T47D (cell line): ENCODE data around the gene GPR37.

Source experiments
- DNase-seq, 2 experiments: peaks; one replicate each; pipeline versions ENCODE4 v3.0.0 to v3.0.0-alpha.2; 2011 to 2012; ENCODE audit warnings: low read depth in 1 of 2, low spot score in 1 of 2
- JUND ChIP-seq: IDR thresholded peaks from 2 replicates; pipeline ENCODE4 v1.6.1; 2012; ENCODE audit warnings: low read depth
- in situ Hi-C: cut with HindIII; loops from 2 replicates; pipeline ENCODE4 v1.10.0; 2016; ENCODE audit warnings: low sequenced_read_pairs, low pct_unique_long_range_greater_than_20kb

Gene GPR37

GRCh38 chr7:124738639-124739038 lies 27.0 kb downstream of the GPR37 start:
- DNase-seq = no peak
- no peak for TF ChIP-seq JUND
- in situ Hi-C loops = no loop called here

GRCh38 chr7:124737760-124738300 lies 27.8 kb downstream of the GPR37 start:
- in situ Hi-C loops = no loop called here
- no peak for DNase-seq
- TF ChIP-seq JUND = no peak

- no peak for TF ChIP-seq JUND
- in situ Hi-C loops = no loop called here
- DNase-seq = no peak
Observed at GRCh38 chr7:124728610-124729009, 37.0 kb downstream of the GPR37 start.

- DNase-seq = no peak
- no peak for TF ChIP-seq JUND
- in situ Hi-C loops = no loop called here
Observed at GRCh38 chr7:124724507-124725192, 40.9 kb downstream of the GPR37 start.

DNA sequence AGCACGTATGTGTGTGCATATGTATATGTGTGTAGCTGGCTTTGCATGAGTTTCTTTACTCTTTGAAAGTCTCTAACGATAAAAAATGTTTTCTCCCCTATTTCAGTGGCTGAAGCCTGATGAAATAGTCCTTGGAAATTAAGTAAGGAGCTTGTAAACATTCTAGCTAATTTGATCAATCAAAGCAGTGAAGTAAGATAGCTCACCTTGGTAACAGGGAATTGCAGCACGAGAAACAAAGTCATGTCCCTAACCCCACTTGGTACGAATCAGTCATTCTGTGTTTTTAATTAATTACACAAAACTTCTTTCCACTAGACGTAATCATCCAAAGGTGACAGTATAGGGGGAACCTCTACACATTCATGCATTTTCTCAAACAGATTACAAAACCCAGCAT lies 41.5 kb downstream of the GPR37 start:
- no peak for TF ChIP-seq JUND
- no peak for DNase-seq
- in situ Hi-C loops = no loop called here

GRCh38 chr7:124723012-124723411 lies 42.6 kb downstream of the GPR37 start:
- in situ Hi-C loops = no loop called here
- TF ChIP-seq JUND = no peak
- DNase-seq = no peak

DNA sequence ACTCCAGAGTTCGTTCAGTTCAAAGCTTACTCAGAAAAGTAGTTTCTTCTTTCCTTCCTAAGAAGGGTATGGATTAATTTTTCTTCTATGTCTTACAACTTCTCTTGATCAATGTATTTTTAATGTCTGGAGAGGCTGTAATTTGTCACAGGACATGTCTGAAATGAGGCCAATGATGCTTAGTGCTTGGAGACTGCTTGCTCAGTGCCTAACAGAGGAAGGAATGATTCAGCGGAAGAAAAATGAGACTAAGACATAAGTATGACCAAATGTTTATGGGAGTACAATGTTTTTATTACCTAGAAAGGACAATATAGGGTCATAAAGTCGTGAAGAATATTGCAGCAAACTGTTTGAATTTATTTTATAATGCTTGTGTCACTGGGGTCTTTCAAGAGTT lies 43.3 kb downstream of the GPR37 start:
- TF ChIP-seq JUND = no peak

GRCh38 chr7:124720195-124720594 lies 45.4 kb downstream of the GPR37 start:
- DNase-seq = no peak
- no peak for TF ChIP-seq JUND
- in situ Hi-C loops = no loop called here

More for the DNA sequence above, 43.3 kb downstream of the GPR37 start:
- no peak for DNase-seq
- in situ Hi-C loops = no loop called here

- DNase-seq = no peak
- TF ChIP-seq JUND = no peak
- in situ Hi-C loops = no loop called here
Observed at GRCh38 chr7:124718032-124718766, 47.4 kb downstream of the GPR37 start.

DNA sequence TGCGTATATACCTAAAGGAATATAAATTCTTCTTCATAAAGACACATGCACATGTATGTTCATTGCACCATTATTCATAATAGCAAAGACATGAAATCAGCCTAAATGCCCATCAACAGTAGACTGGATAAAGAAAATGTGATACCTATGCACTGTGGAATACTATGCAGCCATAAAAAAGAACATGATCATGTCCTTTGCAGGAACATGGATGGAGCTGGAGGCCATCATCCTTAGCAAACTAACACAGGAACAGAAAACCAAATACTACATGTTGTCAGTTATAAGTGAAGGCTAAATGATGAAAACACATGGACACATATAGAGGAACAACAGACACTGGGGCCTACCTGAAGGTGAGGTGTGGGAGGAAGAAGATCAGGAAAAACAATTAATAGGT lies 48.7 kb downstream of the GPR37 start:
- in situ Hi-C loops = no loop called here
- TF ChIP-seq JUND = no peak
- no peak for DNase-seq

- no peak for DNase-seq
- in situ Hi-C loops = no loop called here
Observed at GRCh38 chr7:124713086-124713485, 52.5 kb downstream of the GPR37 start.

DNA sequence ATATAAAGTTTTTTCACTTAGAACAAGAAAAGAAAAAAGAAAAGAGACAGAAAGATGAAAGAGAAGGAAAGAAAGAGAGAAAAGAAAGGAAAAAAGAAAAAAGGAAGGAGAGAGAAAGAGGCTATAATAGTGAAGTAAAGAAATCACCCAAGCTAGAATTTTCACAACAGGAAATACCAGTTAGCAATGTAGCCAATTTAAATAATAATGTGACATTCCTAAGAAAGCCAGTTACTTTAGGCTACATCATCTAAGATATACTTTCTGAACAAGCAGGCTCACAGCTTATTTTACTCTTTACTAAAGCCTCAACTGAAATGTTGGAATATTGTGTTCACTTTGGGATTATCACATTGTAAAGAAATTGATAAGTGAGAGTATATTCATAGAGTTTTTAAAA lies 53.6 kb downstream of the GPR37 start:
- in situ Hi-C loops = no loop called here
- TF ChIP-seq JUND = no peak
- DNase-seq = no peak

More at GRCh38 chr7:124713086-124713485, 52.5 kb downstream of the GPR37 start:
- TF ChIP-seq JUND = no peak

DNA sequence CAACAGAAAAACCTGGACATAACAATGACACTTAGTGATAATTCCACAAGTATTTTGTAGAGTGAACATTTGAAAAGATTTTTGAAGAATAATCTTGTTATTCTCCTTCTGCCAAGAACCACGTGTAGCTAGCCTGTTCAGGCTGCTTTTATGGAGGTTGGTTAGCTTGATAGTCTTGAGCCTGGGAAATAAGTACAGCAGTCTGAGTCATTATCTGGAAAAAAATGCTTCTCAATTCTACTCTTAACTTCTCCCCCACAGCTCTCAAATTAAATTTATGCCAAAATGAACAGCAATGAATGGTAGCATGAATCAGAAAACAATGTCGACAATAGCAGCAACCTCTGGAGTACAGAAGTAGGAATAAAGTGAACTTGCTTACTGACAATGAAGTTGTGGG lies 63.2 kb downstream of the GPR37 start:
- in situ Hi-C loops = no loop called here
- no peak for TF ChIP-seq JUND
- DNase-seq = no peak
